H1 (cell line): ENCODE results near the gene OR9A4. TPM values are rescaled to one million over a fixed set of nuclear protein-coding genes. Genes with fewer than 3 reads are reported as not detected.

Source experiments
- CTCF ChIA-PET: fragments of 300-600 bp; sonication (Branson Sonifier 250); formaldehyde crosslinking; loops from one replicate; lab custom pipeline; 2021; ENCODE audit not compliant: partially characterized antibody; lab: Charles Lee
- POLR2A ChIA-PET: fragments of 300-600 bp; sonication (Branson Sonifier 250); formaldehyde crosslinking; loops from one replicate; lab custom pipeline; 2021; ENCODE audit warnings: inconsistent platforms; ENCODE audit not compliant: partially characterized antibody; lab: Charles Lee
- DNase-seq, 2 experiments: peaks; one replicate each; pipeline versions ENCODE4 v3.0.0 to v3.0.0-alpha.2; 2010 to 2022; ENCODE audit warnings: low spot score in 2 of 2, low read depth in 1 of 2, mixed read lengths in 1 of 2
- FAIRE-seq: peaks from 2 replicates; lab custom pipeline; 2011; peaks lifted over from hg19 to GRCh38; lab: Jason Lieb, UNC
- H2AFZ ChIP-seq: 2 replicates; pipeline ENCODE4 v1.8.1; 2012; ENCODE audit warnings: low read length, inconsistent platforms
- H2AK5ac ChIP-seq: 2 replicates; pipeline ENCODE4 v1.6.1; 2013; ENCODE audit warnings: low read depth, low read length
- H2BK120ac ChIP-seq: replicated peaks from 2 replicates; pipeline ENCODE3; 2013; ENCODE audit warnings: low read depth, low read length, inconsistent platforms
- H2BK12ac ChIP-seq: 2 replicates; pipeline ENCODE4 v1.6.1; 2013; ENCODE audit warnings: low read depth, low read length
- H2BK15ac ChIP-seq: 2 replicates; pipeline ENCODE4 v1.6.1; 2013; ENCODE audit warnings: low read length
- H2BK20ac ChIP-seq: 2 replicates; pipeline ENCODE4 v1.6.1; 2013; ENCODE audit warnings: low read length
- H2BK5ac ChIP-seq: 2 replicates; pipeline ENCODE4 v1.6.1; 2013; ENCODE audit warnings: low read depth, low read length
- H3K14ac ChIP-seq: 2 replicates; pipeline ENCODE4 v1.6.1; 2013; ENCODE audit warnings: inconsistent platforms; ENCODE audit not compliant: insufficient read length
- H3K18ac ChIP-seq: 2 replicates; pipeline ENCODE4 v1.6.1; 2013; ENCODE audit warnings: low read length; ENCODE audit errors: extremely low read depth
- H3K23ac ChIP-seq: 2 replicates; pipeline ENCODE4 v1.6.1; 2013; ENCODE audit warnings: inconsistent platforms; ENCODE audit not compliant: insufficient read length
- H3K23me2 ChIP-seq: 2 replicates; pipeline ENCODE4 v1.6.1; 2013; ENCODE audit warnings: low read depth, low read length
- H3K27ac ChIP-seq: 2 replicates; pipeline ENCODE4 v1.6.1; 2011; ENCODE audit warnings: low read depth, low read length, inconsistent platforms
- H3K27me3 ChIP-seq, 4 experiments: replicated peaks in 1 of 4; 1 replicate in 1 of 4; 2 replicates in 3 of 4; pipeline versions ENCODE4 v1.6.1 to v1.8.1; 2011 to 2013; ENCODE audit warnings: low read length in 3 of 4, mild to moderate bottlenecking in 3 of 4, inconsistent platforms in 2 of 4, mixed read lengths in 2 of 4, moderate library complexity in 1 of 4; ENCODE audit not compliant: control insufficient read depth in 3 of 4, insufficient read depth in 3 of 4; ENCODE audit errors: extremely low read depth in 1 of 4
- H3K36me3 ChIP-seq, 4 experiments: 2 replicates each; pipeline versions ENCODE4 v1.6.1 to v1.8.1; 2011 to 2013; ENCODE audit warnings: mild to moderate bottlenecking in 4 of 4, low read length in 3 of 4, moderate library complexity in 2 of 4, control low read depth in 1 of 4, inconsistent platforms in 1 of 4; ENCODE audit not compliant: insufficient read depth in 4 of 4, control insufficient read depth in 2 of 4
- H3K4ac ChIP-seq: replicated peaks from 2 replicates; pipeline ENCODE3; 2013; ENCODE audit warnings: low read length, low read depth, mixed read lengths, inconsistent platforms; ENCODE audit not compliant: insufficient read length
- H3K4me1 ChIP-seq, 4 experiments: replicated peaks in 1 of 4; 1 replicate in 1 of 4; 2 replicates in 3 of 4; pipeline versions ENCODE4 v1.6.1 to v1.8.1; 2011 to 2013; ENCODE audit warnings: low read length in 3 of 4, inconsistent platforms in 2 of 4, mixed read lengths in 1 of 4; ENCODE audit not compliant: insufficient read depth in 4 of 4, control insufficient read depth in 3 of 4
- H3K4me2 ChIP-seq, 2 experiments: 2 replicates each; pipeline versions ENCODE4 v1.6.1 to v1.8.1; 2011 to 2013; ENCODE audit warnings: low read depth in 2 of 2, low read length in 2 of 2, control low read depth in 1 of 2, inconsistent platforms in 1 of 2, mild to moderate bottlenecking in 1 of 2; ENCODE audit not compliant: insufficient read depth in 1 of 2
- H3K4me3 ChIP-seq, 4 experiments: fragments of 200-600, 300-600 bp in 1 of 4; sonication (generic), shearing (Covaris generic), sonication (Bioruptor Twin) in 1 of 4; 2 replicates each; pipeline versions ENCODE4 v1.5.1 to v1.8.1; 2011 to 2016; ENCODE audit warnings: low read length in 4 of 4, low read depth in 3 of 4, control low read depth in 2 of 4, inconsistent platforms in 2 of 4, mild to moderate bottlenecking in 2 of 4, mixed read lengths in 1 of 4, moderate library complexity in 1 of 4; ENCODE audit not compliant: insufficient read depth in 2 of 4; ENCODE audit errors: extremely low read depth in 1 of 4
- H3K56ac ChIP-seq: replicated peaks from 2 replicates; pipeline ENCODE3; 2013; ENCODE audit warnings: low read depth, mild to moderate bottlenecking, mixed read lengths, low read length, inconsistent platforms; ENCODE audit not compliant: insufficient read length
- H3K79me1 ChIP-seq: 2 replicates; pipeline ENCODE4 v1.6.1; 2013; ENCODE audit warnings: low read depth, low read length, control low read depth
- H3K79me2 ChIP-seq, 2 experiments: 2 replicates each; pipeline versions ENCODE4 v1.6.1 to v1.8.1; 2012 to 2013; ENCODE audit warnings: low read length in 2 of 2, mild to moderate bottlenecking in 2 of 2, inconsistent platforms in 1 of 2; ENCODE audit not compliant: insufficient read depth in 2 of 2, control insufficient read depth in 1 of 2
- H3K9ac ChIP-seq, 4 experiments: replicated peaks in 1 of 4; 1 replicate in 1 of 4; 2 replicates in 3 of 4; pipeline versions ENCODE4 v1.6.1 to v1.8.1; 2011 to 2013; ENCODE audit warnings: low read depth in 3 of 4, low read length in 3 of 4, control low read depth in 2 of 4, mild to moderate bottlenecking in 2 of 4, moderate library complexity in 2 of 4, inconsistent platforms in 1 of 4; ENCODE audit errors: extremely low read depth in 1 of 4
- H3K9me3 ChIP-seq, 2 experiments: 2 replicates each; pipeline versions ENCODE4 v1.6.1 to v1.8.1; 2012 to 2013; ENCODE audit warnings: mild to moderate bottlenecking in 2 of 2, moderate library complexity in 2 of 2, control low read depth in 1 of 2, inconsistent platforms in 1 of 2, low read depth in 1 of 2, low read length in 1 of 2, mixed read lengths in 1 of 2; ENCODE audit not compliant: insufficient read depth in 2 of 2
- H4K20me1 ChIP-seq, 2 experiments: replicated peaks in 1 of 2; 2 replicates each; pipeline versions ENCODE3 to v1.8.1; 2011 to 2013; ENCODE audit warnings: inconsistent platforms in 2 of 2, low read length in 2 of 2, mild to moderate bottlenecking in 1 of 2; ENCODE audit not compliant: insufficient read depth in 2 of 2, control insufficient read depth in 1 of 2
- H4K5ac ChIP-seq: 2 replicates; pipeline ENCODE4 v1.6.1; 2013; ENCODE audit warnings: low read length, low read depth, mixed read lengths, inconsistent platforms; ENCODE audit not compliant: insufficient read length
- H4K8ac ChIP-seq: 2 replicates; pipeline ENCODE4 v1.8.0; 2013; ENCODE audit warnings: mild to moderate bottlenecking, moderate library complexity, low read length, inconsistent platforms; ENCODE audit not compliant: insufficient read depth; ENCODE audit errors: extremely low read depth
- H4K91ac ChIP-seq: replicated peaks from 2 replicates; pipeline ENCODE3; 2013; ENCODE audit warnings: low read length, mixed read lengths, inconsistent platforms; ENCODE audit not compliant: insufficient read length
- ASH2L ChIP-seq: fragments of 200-600, 300-600 bp; sonication (generic); IDR thresholded peaks from one replicate; pipeline ENCODE4 v1.7.1; 2017; ENCODE audit warnings: low read length
- ATF3 ChIP-seq: IDR thresholded peaks from 2 replicates; pipeline ENCODE4 v1.6.1; 2011; ENCODE audit warnings: low read depth, mild to moderate bottlenecking, low read length; ENCODE audit not compliant: insufficient read depth
- EZH2 ChIP-seq: fragments of 200-600 bp; sonication (generic); IDR thresholded peaks from 2 replicates; pipeline ENCODE4 v1.7.1; 2012; ENCODE audit warnings: low read depth, mild to moderate bottlenecking, moderate library complexity, low read length, inconsistent platforms; ENCODE audit not compliant: severe bottlenecking
- GABPA ChIP-seq: IDR thresholded peaks from 2 replicates; pipeline ENCODE4 v1.6.1; 2011; ENCODE audit warnings: mild to moderate bottlenecking, low read length, moderate library complexity, borderline replicate concordance; ENCODE audit not compliant: insufficient read depth
- GTF2F1 ChIP-seq: IDR thresholded peaks from 2 replicates; pipeline ENCODE4 v1.6.1; 2012; ENCODE audit warnings: low read depth, low read length, improper control_type of control experiment, borderline replicate concordance
- HDAC6 ChIP-seq: IDR thresholded peaks from one replicate; pipeline ENCODE4 v1.7.1; 2012; ENCODE audit warnings: low read depth, mild to moderate bottlenecking, inconsistent platforms, low read length, moderate library complexity
- NANOG ChIP-seq: IDR thresholded peaks from 2 replicates; pipeline ENCODE4 v1.6.1; 2011; ENCODE audit warnings: low read length, low read depth, mild to moderate bottlenecking, inconsistent platforms; ENCODE audit not compliant: insufficient read depth, poor library complexity, severe bottlenecking
- RBBP5 ChIP-seq: IDR thresholded peaks from 2 replicates; pipeline ENCODE4 v1.7.1; 2012; ENCODE audit warnings: low read depth, mild to moderate bottlenecking, inconsistent platforms, low read length, moderate library complexity, borderline replicate concordance
- RFX5 ChIP-seq: IDR thresholded peaks from 2 replicates; pipeline ENCODE4 v1.6.1; 2011; ENCODE audit warnings: low read depth, low read length, improper control_type of control experiment, borderline replicate concordance
- SIRT6 ChIP-seq: IDR thresholded peaks from one replicate; pipeline ENCODE4 v1.7.1; 2012; ENCODE audit warnings: low read length, inconsistent platforms
- TEAD4 ChIP-seq: IDR thresholded peaks from 2 replicates; pipeline ENCODE4 v1.6.1; 2012; ENCODE audit warnings: low read depth, low read length, inconsistent platforms, mixed read lengths
- WGBS, 2 experiments: shearing (Covaris generic) in 1 of 2; methylation state at CpG; one replicate each; pipeline versions ENCODE4 v1.1.6 to v1.1.7; 2013 to 2015; ENCODE audit warnings: low lambda C conversion rate in 2 of 2, mixed read lengths in 2 of 2, inconsistent platforms in 1 of 2, low coverage in 1 of 2, missing lambda C conversion rate in 1 of 2; ENCODE audit not compliant: insufficient replicate concordance in 2 of 2, insufficient coverage in 1 of 2, insufficient read length in 1 of 2; ENCODE audit errors: extremely low coverage in 1 of 2, missing lambda C conversion rate in 1 of 2; 5-methylcytosine and 5-hydroxymethylcytosine counted together
- polyA plus RNA-seq, 7 experiments: library from polyadenylated mRNA; depleted of rRNA in 3 of 7; stranded (reverse) in 5 of 7; unstranded in 2 of 7; fragments of >200 nt in 5 of 7; fragments of 200-250 nt in 2 of 7; gene quantifications; 1 replicate in 5 of 7; 2 replicates in 1 of 7; 4 replicates in 1 of 7; pipeline versions ENCODE4 v1.2.1 to v1.2.3, GENCODE V29; 2011 to 2013; ENCODE audit warnings: missing spikeins in 2 of 7, mixed read lengths in 2 of 7
- total RNA-seq: library from RNA; stranded (reverse); fragmentation: NEBNext Ultra II Directional; extraction: Animal tissue kit (Norgen Biotek cat#: 25700); gene quantifications from 2 replicates; pipeline ENCODE4 v1.2.1, GENCODE V29; 2021
- TF ChIP-seq, protein P1 (sequence below): IDR thresholded peaks from 2 replicates; pipeline ENCODE4 v1.6.1; 2012; ENCODE audit warnings: low read length, inconsistent platforms

Gene OR9A4
- total and polyA plus RNA-seq, 2 of the 8 experiments (the other 6 are each of a cell fraction or from before 2014, with no cell fraction given) = not detected

DNA sequence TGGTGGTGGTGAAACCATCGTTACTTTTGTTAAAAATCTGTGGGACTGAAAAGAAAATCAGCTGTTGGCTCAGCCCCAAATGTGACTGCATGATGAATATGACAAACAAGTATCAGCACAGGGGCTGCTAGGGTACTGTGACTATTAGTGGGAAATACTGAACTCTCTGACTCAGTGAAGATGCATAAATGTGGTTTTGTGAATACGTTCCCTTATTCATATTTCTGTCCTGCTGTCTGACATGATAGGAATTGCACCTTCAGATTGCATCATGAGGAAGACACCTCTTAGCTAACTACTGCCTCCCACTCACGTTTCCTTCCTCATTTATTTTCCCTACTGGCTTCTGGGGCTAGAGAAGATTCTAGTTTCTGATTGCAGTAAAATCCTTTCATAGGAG lies 29.2 kb downstream of the OR9A4 start:
- Histone ChIP-seq H2BK5ac (no peak overlapping the region), H2BK12ac (no peak overlapping the region), H3K56ac (no peak overlapping the region), H3K14ac (no peak overlapping the region), H3K9me3 (no peaks in the 10 kb centered on the region), H3K79me1 (no peaks in the 10 kb centered on the region), H2BK120ac (no peak overlapping the region), H2AK5ac (no peak overlapping the region), H4K8ac (no peak overlapping the region), H3K36me3 (no peaks in the 10 kb centered on the region), H4K20me1 (no peaks in the 10 kb centered on the region), H2BK20ac (no peak overlapping the region), H3K4me3 (no peak overlapping the region), H2BK15ac (no peak overlapping the region), H3K23me2 (no peaks in the 10 kb centered on the region), H4K5ac (no peak overlapping the region), H3K18ac (no peak overlapping the region), H3K4ac (no peak overlapping the region), H3K27me3 (no peaks in the 10 kb centered on the region), H3K79me2 (no peaks in the 10 kb centered on the region), H3K27ac (no peak overlapping the region), H2AFZ (no peak overlapping the region), H3K4me2 (no peak overlapping the region), H3K9ac (no peak overlapping the region), H3K23ac (no peak overlapping the region), H3K4me1 (no peaks in the 10 kb centered on the region), H4K91ac (no peak overlapping the region)
- DNase-seq (no peak), FAIRE-seq (no peak)
- CTCF ChIA-PET = interaction anchor here (1.1 to 1.5 kb wide), 3 partner anchors 14 to 209 kb away, joined by 3 read pairs; no protein-coding TSS in a partner anchor
- POLR2A ChIA-PET = no interaction called here
- WGBS, 2 experiments = 81% methylated on average over 3 of the region's 3 CpGs; no CpG with 5 or more reads in 1 of the 2 experiments
- TF ChIP-seq, protein P1, sequence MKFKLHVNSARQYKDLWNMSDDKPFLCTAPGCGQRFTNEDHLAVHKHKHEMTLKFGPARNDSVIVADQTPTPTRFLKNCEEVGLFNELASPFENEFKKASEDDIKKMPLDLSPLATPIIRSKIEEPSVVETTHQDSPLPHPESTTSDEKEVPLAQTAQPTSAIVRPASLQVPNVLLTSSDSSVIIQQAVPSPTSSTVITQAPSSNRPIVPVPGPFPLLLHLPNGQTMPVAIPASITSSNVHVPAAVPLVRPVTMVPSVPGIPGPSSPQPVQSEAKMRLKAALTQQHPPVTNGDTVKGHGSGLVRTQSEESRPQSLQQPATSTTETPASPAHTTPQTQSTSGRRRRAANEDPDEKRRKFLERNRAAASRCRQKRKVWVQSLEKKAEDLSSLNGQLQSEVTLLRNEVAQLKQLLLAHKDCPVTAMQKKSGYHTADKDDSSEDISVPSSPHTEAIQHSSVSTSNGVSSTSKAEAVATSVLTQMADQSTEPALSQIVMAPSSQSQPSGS = no peak
- TF ChIP-seq ATF3 (no peak), ASH2L (no peak), RFX5 (no peak), HDAC6 (no peak), TEAD4 (no peak), SIRT6 (no peak), RBBP5 (no peak), EZH2 (no peak), NANOG (no peak), GABPA (no peak), GTF2F1 (no peak)
